ENCODE data around the gene DCTN4. TPM values are rescaled to one million over a fixed set of nuclear protein-coding genes. Genes with fewer than 3 reads are reported as not detected.

The DCTN4 gene
- total RNA-seq, 4 donors from 2014 or later: 48.5 to 59.7 (median 49.3) TPM

DNA sequence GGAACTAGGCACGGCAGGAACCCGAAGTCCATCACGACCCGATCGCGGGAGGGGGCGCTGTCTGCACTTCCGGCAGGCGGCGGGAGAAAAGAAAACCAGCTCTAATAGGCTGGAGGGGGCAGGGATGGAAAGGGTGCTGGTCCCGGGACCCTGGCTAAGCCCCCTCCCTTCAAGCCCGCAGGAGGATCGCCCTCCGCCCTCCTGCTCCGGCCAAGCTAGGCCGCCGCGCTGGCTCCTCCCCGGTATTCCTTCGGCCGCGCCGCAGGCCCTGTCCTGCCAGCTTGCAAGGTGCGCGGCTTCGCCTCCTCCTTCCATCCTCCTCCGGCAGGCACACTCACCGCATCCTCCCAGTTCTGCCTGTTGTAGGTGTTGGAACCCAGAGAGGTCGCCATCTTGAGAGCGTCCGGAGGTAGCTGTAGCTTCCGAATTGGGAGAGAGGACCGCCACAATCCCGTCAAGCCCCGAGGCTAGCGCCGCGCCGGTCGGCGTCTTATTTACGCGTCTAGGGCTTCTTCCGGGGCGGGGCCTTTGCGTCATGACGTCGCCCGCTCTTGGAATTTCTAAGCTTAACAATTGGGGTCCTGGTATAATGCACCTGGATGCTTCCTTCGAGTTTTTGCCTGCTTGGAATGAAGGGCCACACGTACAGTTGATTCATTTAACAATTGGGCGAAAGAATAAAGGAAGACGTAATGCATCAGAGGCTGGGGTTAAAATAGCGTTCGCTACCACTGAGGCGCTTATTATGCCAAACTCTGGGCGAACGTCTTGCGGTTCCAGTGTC, 58.0 kb downstream of the DCTN4 start, which contains the start of gene RBM22:
Gene RBM22 (minus strand): TSS at position 469 of the 784 bp plus-strand sequence. CDS start 77 bp downstream, at position 392.
- Histone ChIP-seq H3K36me3 (peaks cover 28 to 32% (median 31%) of the 10 kb centered on the region in 4 donors), H3K27me3 (no peaks in the 10 kb centered on the region), H3K4me1 (peaks cover 13 to 26% (median 24%) of the 10 kb centered on the region in 4 donors), H3K4me3 (peak within 1 kb of the TSS; percentile 80 to 100 (median 91)), H3K9me3 (no peaks in the 10 kb centered on the region), H3K27ac (replicated peaks in 1 of 4) (peak within 1 kb of the TSS; percentile 93 to 100 (median 98))
- DNase-seq (ENCODE audit: extremely low spot score): peak; percentile 97
- TF ChIP-seq EP300 (IDR thresholded peaks at IDR 0.05): no peak
- peak; percentile 69 for TF ChIP-seq POLR2A (IDR thresholded peaks at IDR 0.05; ENCODE audit: low read depth)
- TF ChIP-seq, protein P1, sequence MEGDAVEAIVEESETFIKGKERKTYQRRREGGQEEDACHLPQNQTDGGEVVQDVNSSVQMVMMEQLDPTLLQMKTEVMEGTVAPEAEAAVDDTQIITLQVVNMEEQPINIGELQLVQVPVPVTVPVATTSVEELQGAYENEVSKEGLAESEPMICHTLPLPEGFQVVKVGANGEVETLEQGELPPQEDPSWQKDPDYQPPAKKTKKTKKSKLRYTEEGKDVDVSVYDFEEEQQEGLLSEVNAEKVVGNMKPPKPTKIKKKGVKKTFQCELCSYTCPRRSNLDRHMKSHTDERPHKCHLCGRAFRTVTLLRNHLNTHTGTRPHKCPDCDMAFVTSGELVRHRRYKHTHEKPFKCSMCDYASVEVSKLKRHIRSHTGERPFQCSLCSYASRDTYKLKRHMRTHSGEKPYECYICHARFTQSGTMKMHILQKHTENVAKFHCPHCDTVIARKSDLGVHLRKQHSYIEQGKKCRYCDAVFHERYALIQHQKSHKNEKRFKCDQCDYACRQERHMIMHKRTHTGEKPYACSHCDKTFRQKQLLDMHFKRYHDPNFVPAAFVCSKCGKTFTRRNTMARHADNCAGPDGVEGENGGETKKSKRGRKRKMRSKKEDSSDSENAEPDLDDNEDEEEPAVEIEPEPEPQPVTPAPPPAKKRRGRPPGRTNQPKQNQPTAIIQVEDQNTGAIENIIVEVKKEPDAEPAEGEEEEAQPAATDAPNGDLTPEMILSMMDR (IDR thresholded peaks at IDR 0.05): peak; percentile 53 to 66 (median 58)
- peak; percentile 95 to 96 for TF ChIP-seq POLR2AphosphoS5 (IDR thresholded peaks at IDR 0.05)
- intact Hi-C loops (cut with DNase I): loop anchor here (5.0 to 10.0 kb wide), 2 partner anchors 57 to 144 kb away; partner anchors contain the start of genes DCTN4 and IRGM
- under 1% methylated on average over 50 of the region's 59 CpGs for WGBS

- intact Hi-C loops (cut with DNase I): loop anchor here (5.0 to 10.0 kb wide), 2 partner anchors 57 to 145 kb away; partner anchors contain the start of genes DCTN4 and IRGM
- Histone ChIP-seq H3K27me3 (no peaks in the 10 kb centered on the region), H3K36me3 (peaks cover 34 to 38% (median 37%) of the 10 kb centered on the region in 4 donors), H3K27ac (replicated peaks in 1 of 4) (peak overlapping the region; percentile 93 to 100 (median 98)), H3K4me1 (peaks cover 13 to 26% (median 24%) of the 10 kb centered on the region in 4 donors), H3K4me3 (peak overlapping the region; percentile 80 to 100 (median 91)), H3K9me3 (no peaks in the 10 kb centered on the region)
- no peak for DNase-seq (ENCODE audit: extremely low spot score)
- WGBS: 2% methylated on average over 15 of the region's 15 CpGs
- TF ChIP-seq EP300 (IDR thresholded peaks at IDR 0.05) (no peak), POLR2A (IDR thresholded peaks at IDR 0.05; ENCODE audit: low read depth) (no peak), POLR2AphosphoS5 (IDR thresholded peaks at IDR 0.05) (no peak)
- TF ChIP-seq, protein P1 (IDR thresholded peaks at IDR 0.05): no peak
Measured at GRCh38 chr5:150700246-150700593, 58.6 kb downstream of the DCTN4 start.

GRCh38 chr5:150694612-150695011, 64.2 kb downstream of the DCTN4 start:
- H3K9me3 ChIP-seq: no peaks in the 10 kb centered on the region
- H3K36me3 ChIP-seq: peaks cover 82 to 93% (median 87%) of the 10 kb centered on the region in 4 donors
- WGBS: 72% methylated on average over 3 of the region's 3 CpGs
- no peak overlapping the region for H3K27ac ChIP-seq (replicated peaks in 1 of 4)
- H3K4me1 ChIP-seq: peaks cover 8 to 16% (median 12%) of the 10 kb centered on the region in 4 donors
- no peaks in the 10 kb centered on the region for H3K27me3 ChIP-seq
- no peak for DNase-seq (ENCODE audit: extremely low spot score)
- TF ChIP-seq, protein P1 (IDR thresholded peaks at IDR 0.05): no peak
- TF ChIP-seq EP300 (IDR thresholded peaks at IDR 0.05): no peak
- no peak for TF ChIP-seq POLR2AphosphoS5 (IDR thresholded peaks at IDR 0.05)
- TF ChIP-seq POLR2A (IDR thresholded peaks at IDR 0.05; ENCODE audit: low read depth): no peak
- no peak overlapping the region for H3K4me3 ChIP-seq
- intact Hi-C loops (cut with DNase I): no loop called here

DNA sequence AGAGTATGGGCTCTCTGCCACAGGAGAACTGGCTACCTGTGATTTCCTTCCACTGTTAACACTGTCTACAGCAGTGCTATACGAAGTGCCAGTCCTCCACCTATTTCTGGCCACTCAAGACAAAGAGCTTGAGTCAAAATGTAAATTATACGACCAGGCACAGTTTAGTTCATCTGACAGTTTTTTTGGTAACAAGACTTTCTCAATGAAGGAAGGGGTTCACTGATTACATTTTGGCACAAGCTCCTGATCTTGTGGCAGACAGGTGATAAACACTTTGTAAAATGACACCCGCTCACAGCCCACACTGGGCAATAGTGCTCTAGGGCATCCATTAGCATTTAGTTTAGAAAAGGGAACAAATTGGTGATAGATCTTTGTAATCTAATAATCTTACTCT, 66.5 kb downstream of the DCTN4 start:
- Histone ChIP-seq H3K36me3 (peaks cover 66 to 90% (median 82%) of the 10 kb centered on the region in 4 donors), H3K27ac (replicated peaks in 1 of 4) (no peak overlapping the region), H3K27me3 (no peaks in the 10 kb centered on the region), H3K9me3 (no peaks in the 10 kb centered on the region), H3K4me1 (no peaks in the 10 kb centered on the region), H3K4me3 (no peak overlapping the region)
- WGBS: 80% methylated on average over 3 of the region's 3 CpGs
- DNase-seq (ENCODE audit: extremely low spot score): no peak
- no peak for TF ChIP-seq POLR2A (IDR thresholded peaks at IDR 0.05; ENCODE audit: low read depth)
- intact Hi-C loops (cut with DNase I): no loop called here

- no peak overlapping the region for H3K4me3 ChIP-seq
- no peak for TF ChIP-seq EP300 (IDR thresholded peaks at IDR 0.05)
- no peak for TF ChIP-seq POLR2A (IDR thresholded peaks at IDR 0.05; ENCODE audit: low read depth)
- TF ChIP-seq, protein P1 (IDR thresholded peaks at IDR 0.05): no peak
- intact Hi-C loops (cut with DNase I): no loop called here
- no peak for DNase-seq (ENCODE audit: extremely low spot score)
- H3K9me3 ChIP-seq: no peaks in the 10 kb centered on the region
- H3K27me3 ChIP-seq: no peaks in the 10 kb centered on the region
- H3K36me3 ChIP-seq: peaks cover 51 to 79% (median 69%) of the 10 kb centered on the region in 4 donors
- H3K27ac ChIP-seq (replicated peaks in 1 of 4): no peak overlapping the region
- H3K4me1 ChIP-seq: no peaks in the 10 kb centered on the region
- WGBS: 68% methylated on average over 6 of the region's 6 CpGs
Measured at GRCh38 chr5:150690760-150691159, 68.1 kb downstream of the DCTN4 start.
